Stimulated activated CD8-positive, alpha-beta memory T cell treated with anti-CD3 and anti-CD28 coated beads, Interleukin-7, amount 100 ng/mL, for 24 hours (primary cell): ENCODE measurements around the gene MFF.

ENCODE experiments used
- DNase-seq: peaks from one replicate; pipeline ENCODE4 v3.0.0-alpha.2; 2020; ENCODE audit warnings: low read depth

The MFF gene

GRCh38 chr2:227324995-227325838, at the start of gene MFF:
Gene MFF (plus strand): TSS chr2:227325251. CDS start chr2:227330666, 5,415 bp downstream.
- DNase-seq: peak; percentile 91

- no peak for DNase-seq
Measured at GRCh38 chr2:227280895-227281294, 44.2 kb upstream of the MFF start.

GRCh38 chr2:227285741-227286236, 39.3 kb upstream of the MFF start:
- DNase-seq: no peak

- no peak for DNase-seq
Measured at GRCh38 chr2:227287771-227288170, 37.3 kb upstream of the MFF start.

GRCh38 chr2:227292314-227292713, 32.7 kb upstream of the MFF start:
- DNase-seq: no peak

- DNase-seq: no peak
Measured at GRCh38 chr2:227293531-227293930, 31.5 kb upstream of the MFF start.

- no peak for DNase-seq
Measured at GRCh38 chr2:227295806-227296205, 29.2 kb upstream of the MFF start.

GRCh38 chr2:227296671-227297405, 28.2 kb upstream of the MFF start:
- DNase-seq: no peak

GRCh38 chr2:227301523-227301922, 23.5 kb upstream of the MFF start:
- DNase-seq: no peak

GRCh38 chr2:227308784-227309183, 16.3 kb upstream of the MFF start:
- DNase-seq: no peak

- DNase-seq: no peak
Measured at GRCh38 chr2:227310756-227311110, 14.3 kb upstream of the MFF start.

- DNase-seq: no peak
Measured at GRCh38 chr2:227311861-227312506, 13.1 kb upstream of the MFF start.

GRCh38 chr2:227312579-227312978, 12.5 kb upstream of the MFF start:
- DNase-seq: no peak

- no peak for DNase-seq
Measured at GRCh38 chr2:227313310-227313709, 11.7 kb upstream of the MFF start.

- no peak for DNase-seq
Measured at GRCh38 chr2:227317834-227318233, 7.2 kb upstream of the MFF start.

- no peak for DNase-seq
Measured at GRCh38 chr2:227320305-227321094, 4.6 kb upstream of the MFF start.

GRCh38 chr2:227322530-227323205, 2.4 kb upstream of the MFF start:
- DNase-seq: no peak

GRCh38 chr2:227323818-227324217, 1.2 kb upstream of the MFF start:
- no peak for DNase-seq

GRCh38 chr2:227324642-227324994, 433 bp upstream of the MFF start:
- no peak for DNase-seq

GRCh38 chr2:227325839-227326195, 766 bp downstream of the MFF start:
- no peak for DNase-seq

- no peak for DNase-seq
Measured at GRCh38 chr2:227326783-227327182, 1.7 kb downstream of the MFF start.

GRCh38 chr2:227335713-227336112, 10.7 kb downstream of the MFF start:
- DNase-seq: no peak
